Breast epithelium (tissue), 3 donors: ENCODE results near the gene C11orf97.

Source experiments
- POLR2A ChIP-seq: fragments of 450-650 bp; IDR thresholded peaks from one replicate; pipeline ENCODE4 v1.6.1; 2016; ENCODE audit warnings: antibody characterized with exemption, mild to moderate bottlenecking, moderate library complexity
- POLR2AphosphoS5 ChIP-seq, 3 donors: sonication (generic); formaldehyde crosslinking; IDR thresholded peaks; one replicate each; pipeline ENCODE4 v1.6.1; 2017; ENCODE audit warnings: antibody characterized with exemption in 3 of 3
- TF ChIP-seq, protein P1 (sequence below), 3 donors: fragments of 450-650 bp; IDR thresholded peaks; one replicate each; pipeline ENCODE4 v1.5.1; 2016 to 2017; ENCODE audit warnings: antibody characterized with exemption in 3 of 3, mild to moderate bottlenecking in 3 of 3, moderate library complexity in 3 of 3

DNA sequence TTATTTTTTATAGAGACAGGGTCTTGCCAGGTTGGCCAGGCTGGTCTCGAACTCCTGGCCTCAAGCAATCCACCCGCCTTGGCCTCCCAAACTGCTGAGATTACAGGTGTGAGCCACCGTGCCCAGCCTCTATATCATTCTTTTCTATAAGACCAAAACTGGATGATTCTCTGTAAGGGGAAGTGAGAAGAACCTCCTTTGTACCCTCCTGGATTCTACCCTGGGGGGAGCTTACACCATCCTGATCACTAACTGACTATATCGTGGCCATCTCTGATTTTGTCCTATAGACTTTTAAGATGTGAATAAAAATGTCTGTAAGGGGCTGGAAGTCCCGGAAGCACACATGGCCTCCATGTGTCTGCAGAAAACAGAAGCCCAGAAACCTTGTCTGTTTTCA is 64.0 kb downstream of the C11orf97 start:
- TF ChIP-seq, protein P1, sequence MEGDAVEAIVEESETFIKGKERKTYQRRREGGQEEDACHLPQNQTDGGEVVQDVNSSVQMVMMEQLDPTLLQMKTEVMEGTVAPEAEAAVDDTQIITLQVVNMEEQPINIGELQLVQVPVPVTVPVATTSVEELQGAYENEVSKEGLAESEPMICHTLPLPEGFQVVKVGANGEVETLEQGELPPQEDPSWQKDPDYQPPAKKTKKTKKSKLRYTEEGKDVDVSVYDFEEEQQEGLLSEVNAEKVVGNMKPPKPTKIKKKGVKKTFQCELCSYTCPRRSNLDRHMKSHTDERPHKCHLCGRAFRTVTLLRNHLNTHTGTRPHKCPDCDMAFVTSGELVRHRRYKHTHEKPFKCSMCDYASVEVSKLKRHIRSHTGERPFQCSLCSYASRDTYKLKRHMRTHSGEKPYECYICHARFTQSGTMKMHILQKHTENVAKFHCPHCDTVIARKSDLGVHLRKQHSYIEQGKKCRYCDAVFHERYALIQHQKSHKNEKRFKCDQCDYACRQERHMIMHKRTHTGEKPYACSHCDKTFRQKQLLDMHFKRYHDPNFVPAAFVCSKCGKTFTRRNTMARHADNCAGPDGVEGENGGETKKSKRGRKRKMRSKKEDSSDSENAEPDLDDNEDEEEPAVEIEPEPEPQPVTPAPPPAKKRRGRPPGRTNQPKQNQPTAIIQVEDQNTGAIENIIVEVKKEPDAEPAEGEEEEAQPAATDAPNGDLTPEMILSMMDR (IDR thresholded peaks at IDR 0.05), result no peak
- TF ChIP-seq POLR2A, result no peak
- TF ChIP-seq POLR2AphosphoS5 (IDR thresholded peaks at IDR 0.05), result no peak
